ENCODE data around the gene NRXN3.
"Not testable (repeated sequence)": the region's sequence is repeated elsewhere in the genome, so short reads cannot be mapped to it uniquely, and the experiment has no call there.

The NRXN3 gene

GRCh38 chr14:78968265-78968664 lies 798.1 kb downstream of the NRXN3 start:
- no peak for DNase-seq

- DNase-seq = no peak
These were observed 800.5 kb downstream of the NRXN3 start for GRCh38 chr14:78970677-78971076.

- DNase-seq = no peak
These were observed 802.3 kb downstream of the NRXN3 start for GRCh38 chr14:78972440-78972839.

DNA sequence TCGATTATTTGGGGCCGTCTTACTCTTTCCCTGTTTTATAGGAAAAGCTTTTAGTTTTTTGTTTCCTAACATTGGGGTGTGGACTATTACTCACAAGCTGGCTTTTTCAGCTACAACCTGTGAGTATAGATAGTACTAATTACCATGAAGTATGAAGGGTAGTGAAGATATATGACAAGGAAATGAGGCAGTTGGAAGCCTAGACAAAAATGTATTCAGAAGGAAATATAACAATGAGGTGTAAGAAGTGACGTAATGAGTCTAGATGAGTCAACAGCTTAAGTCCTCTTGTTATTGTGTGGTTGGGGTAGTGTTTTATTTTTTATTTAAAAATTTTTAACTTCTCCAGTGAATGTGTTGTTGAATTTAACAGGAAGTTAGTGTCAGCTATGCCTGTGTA lies 804.5 kb downstream of the NRXN3 start:
- no peak for DNase-seq

DNA sequence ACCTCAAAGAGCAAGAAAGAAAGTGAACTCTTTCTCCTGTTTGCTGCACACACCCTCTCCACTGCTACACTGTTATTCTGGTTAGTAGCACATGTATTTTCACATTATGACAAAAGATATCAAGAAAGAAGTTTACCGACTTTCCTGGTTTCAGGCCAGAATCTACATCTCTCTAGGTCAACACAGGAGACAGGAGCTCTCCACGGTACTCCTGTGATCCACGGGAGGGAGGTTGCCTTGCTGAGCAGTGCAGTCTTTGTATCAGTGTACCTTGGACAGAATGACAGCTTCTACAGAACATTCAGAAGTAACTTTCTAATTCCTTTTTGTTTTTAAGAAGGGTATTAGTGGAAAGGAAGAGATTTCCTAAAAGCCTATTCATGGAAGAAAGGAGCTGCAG lies 805.6 kb downstream of the NRXN3 start:
- DNase-seq = no peak

DNA sequence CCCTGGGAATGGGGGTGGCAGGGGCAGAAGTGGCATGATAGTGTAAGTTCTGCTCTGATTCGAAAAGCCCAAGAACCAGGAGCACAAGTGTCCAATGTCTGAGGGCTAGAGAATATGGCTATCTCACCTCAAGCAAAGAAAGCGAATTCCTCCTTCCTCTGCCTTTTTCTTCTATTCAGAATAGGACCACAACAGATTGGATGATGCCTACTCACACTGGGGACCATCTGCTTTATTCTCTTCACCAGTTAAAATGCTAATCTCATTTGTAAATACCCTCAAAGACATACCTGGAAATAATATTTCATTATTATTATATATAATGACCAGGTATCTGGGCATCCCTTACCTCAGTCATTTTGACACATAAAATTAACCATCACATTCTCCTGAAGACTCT lies 808.7 kb downstream of the NRXN3 start:
- DNase-seq = peak in 1 of 2 donors; percentile 6

DNA sequence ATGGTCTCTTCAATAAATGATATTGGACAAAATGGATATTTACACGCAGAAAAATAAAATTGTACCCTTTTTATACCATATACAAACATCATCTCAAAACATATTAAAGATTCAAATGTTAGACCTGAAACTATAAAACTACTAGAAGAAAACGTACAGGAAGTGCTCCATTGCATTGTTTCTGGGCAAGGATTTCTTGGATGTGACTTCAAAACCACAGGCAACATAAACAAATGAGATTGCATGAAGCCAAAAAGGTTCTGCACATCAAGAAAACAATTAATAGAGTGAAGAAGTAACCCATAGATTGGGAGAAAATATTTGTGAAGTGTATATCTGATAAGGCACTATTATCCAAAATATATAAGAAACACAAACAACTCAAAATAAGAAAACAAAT lies 812.4 kb downstream of the NRXN3 start:
- no peak for DNase-seq

DNA sequence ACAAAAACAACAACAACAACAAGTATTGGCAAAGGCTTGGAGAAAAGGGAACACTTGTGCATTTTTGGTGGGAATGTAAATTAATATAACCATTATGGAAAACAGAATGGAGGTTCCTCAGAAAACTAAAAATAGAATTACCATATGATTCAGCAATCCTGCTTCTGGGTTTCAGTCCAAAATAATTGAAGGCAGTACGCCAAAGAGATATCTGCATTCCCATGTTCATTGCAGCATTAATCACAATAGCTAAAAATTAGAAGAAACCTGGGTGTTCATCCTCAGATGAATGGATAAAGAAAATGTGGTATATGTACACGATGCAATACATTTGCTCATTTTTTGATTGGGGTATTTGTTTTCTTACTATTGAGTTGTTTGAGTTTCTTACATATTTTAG lies 813.0 kb downstream of the NRXN3 start:
- DNase-seq = no peak

- no peak for DNase-seq
These were observed 815.7 kb downstream of the NRXN3 start for GRCh38 chr14:78985668-78986381.

DNA sequence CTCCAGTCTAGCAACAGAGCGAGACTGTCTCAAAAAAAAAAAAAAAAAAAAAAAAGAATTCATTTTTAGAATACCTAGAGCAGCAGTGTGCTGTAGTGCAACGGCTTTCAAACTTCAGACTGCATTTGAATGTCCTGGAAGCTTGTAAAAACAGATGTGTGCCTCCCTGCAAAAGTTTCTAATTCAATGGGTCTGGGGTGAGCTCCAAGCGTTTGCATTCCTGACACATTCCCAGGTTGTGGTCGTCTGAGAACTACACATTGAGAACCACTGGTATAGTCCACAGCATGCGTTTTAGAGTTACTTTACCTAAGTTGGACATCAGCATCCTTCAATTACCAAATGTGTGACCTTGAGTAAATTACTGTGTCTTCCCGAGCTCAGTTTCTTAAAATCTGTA lies 816.8 kb downstream of the NRXN3 start:
- no peak for DNase-seq

GRCh38 chr14:78989221-78989620 lies 819.0 kb downstream of the NRXN3 start:
- peak in 1 of 2 donors; percentile 9 for DNase-seq

GRCh38 chr14:78992867-78993266 lies 822.7 kb downstream of the NRXN3 start:
- DNase-seq = no peak

DNA sequence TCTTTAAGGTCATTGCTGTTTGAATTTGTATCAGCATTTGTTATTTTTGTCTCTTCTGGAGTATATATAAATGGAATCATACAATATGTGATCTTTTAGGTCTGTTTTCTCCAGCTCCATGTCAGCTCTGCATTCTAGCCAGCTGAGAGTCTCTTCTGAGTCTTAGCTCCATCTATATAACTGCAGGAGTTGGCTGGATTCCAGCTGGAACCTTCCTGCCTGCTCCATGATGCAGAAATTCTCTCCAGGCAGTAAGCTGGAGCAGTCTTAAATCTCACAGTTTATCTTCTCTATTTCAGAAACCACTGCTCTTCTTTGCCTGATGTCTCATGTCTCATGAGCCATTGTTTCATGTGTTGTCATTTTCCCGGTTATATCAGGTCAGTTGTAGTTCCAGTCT lies 827.6 kb downstream of the NRXN3 start:
- DNase-seq = no peak

DNA sequence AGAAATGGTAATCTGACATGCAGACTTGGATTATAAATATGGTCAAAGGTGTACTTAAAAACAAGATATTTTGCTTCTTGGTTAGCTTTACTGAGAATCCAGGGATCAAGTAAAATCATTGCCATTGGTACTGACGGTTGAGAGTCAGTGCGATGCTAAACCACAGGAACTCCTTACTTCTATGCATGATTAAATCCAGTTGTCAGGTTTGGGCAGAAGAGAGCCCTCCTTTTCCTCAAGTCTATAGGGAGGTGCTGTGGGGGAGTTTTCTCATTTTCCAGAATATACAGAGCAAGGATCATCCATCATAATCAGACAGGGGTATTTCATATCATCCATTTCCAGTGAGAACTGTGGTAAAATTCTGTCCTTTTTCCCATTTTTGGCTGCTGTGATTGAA lies 839.1 kb downstream of the NRXN3 start:
- DNase-seq = no peak

DNA sequence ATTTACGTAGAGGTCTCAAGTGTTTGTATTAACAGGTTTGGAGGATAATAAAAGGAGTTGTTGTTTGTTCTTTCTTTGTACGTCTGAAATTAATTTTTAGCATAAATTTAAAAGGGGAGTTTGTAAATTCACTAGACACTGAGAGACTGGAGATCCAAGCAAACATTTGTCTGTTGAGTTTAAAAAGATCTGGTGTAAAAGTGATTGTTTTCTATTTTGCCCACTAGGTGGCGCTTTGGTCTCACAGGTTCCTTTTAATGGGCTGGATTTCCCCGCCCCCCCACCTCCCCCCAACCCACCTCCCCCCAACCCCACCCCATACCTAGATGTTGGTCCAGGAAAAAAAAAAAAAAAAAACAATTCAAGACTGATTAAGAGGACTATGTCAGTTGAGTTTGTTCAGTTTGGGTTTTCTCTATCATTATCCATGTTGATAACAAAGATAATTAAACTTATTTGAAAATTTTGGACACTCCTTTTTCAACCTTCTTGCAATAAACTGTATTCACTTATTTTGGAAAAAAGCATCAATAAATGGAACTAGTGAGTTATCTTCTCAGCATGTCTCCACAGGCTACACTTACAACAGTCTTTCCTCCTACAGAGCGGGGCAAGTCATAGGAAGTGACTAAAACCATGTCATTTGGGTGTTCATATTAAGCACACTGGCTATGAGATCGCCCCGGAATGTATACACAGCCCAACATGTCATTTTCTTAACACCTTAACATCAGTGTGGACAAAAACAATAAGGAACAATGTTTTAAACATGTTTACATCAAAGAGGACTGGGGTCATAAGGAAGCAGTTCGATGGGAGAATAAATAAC lies 841.1 kb downstream of the NRXN3 start:
- no peak for DNase-seq

GRCh38 chr14:79011920-79012204 lies 841.7 kb downstream of the NRXN3 start:
- no peak for DNase-seq

- DNase-seq = no peak
These were observed 846.8 kb downstream of the NRXN3 start for GRCh38 chr14:79016828-79017505.

- DNase-seq = no peak
These were observed 847.4 kb downstream of the NRXN3 start for GRCh38 chr14:79017561-79017960.

GRCh38 chr14:79018836-79019235 lies 848.7 kb downstream of the NRXN3 start:
- DNase-seq = no peak

DNA sequence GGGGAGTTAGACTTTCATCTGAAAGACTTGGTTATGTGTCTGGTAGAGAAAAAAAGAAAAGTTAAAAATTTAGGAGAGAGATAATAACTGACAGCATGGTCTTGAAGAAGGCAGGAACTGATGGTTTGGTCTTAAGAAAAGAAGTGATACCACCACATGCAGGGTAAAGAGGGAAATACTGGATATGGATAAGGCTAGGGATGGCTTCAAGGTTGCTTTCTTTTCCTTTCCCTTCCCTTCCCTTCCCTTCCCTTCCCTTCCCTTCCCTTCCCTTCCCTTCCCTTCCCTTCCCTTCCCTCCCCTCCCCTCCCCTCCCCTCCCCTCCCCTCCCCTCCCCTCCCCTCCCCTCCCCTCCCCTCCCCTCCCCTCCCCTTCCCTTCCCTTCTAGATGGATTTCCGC lies 849.7 kb downstream of the NRXN3 start:
- not testable (repeated sequence) for DNase-seq

DNA sequence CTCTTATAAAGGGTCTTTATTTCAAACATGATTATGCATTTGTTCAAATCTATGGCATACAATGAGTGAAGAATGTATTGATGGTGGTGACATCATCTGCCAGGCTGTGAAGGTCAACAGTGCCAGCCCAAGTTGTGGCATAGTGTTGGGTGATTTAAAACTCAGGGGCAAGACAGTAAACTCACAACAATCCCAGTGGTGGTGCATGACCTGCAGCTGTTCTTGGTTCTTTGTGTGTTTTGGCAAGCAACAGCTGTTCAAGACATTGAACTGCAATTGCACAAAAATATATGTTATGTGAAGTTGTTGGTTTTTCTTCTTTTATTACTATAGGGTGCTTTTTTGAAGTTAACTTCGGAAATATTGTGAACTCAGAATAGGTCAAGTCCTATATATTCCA lies 851.6 kb downstream of the NRXN3 start:
- no peak for DNase-seq

DNA sequence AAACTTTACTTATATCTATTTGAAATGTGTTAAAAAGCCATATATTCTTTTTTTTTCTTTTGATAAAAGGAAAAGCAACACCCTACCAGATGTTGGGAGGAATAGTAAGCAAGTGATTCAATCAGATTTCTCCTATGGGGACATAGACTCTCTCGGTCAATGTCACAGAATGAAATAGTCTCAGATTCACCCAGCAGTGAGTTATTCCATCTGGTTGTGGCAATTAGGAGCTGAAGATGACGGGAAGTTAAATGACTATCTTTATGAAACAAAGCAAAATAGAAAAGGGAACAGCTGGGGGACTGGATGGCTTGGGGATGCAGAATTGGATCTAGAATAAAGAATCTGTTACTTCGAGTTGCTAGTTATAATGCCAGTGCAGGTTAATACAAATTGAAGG lies 857.0 kb downstream of the NRXN3 start:
- no peak for DNase-seq

GRCh38 chr14:79028281-79028680 lies 858.1 kb downstream of the NRXN3 start:
- no peak for DNase-seq

- DNase-seq = no peak
These were observed 866.3 kb downstream of the NRXN3 start for GRCh38 chr14:79036441-79036840.
